SK-MEL-5 (cell line): Measurements from ENCODE around the gene CENPF. TPM values are rescaled to one million over a fixed set of nuclear protein-coding genes. Genes with fewer than 3 reads are reported as not detected.
"Not testable (repeated sequence)": the region's sequence is repeated elsewhere in the genome, so short reads cannot be mapped to it uniquely, and the experiment has no call there.

ENCODE experiments used
- DNase-seq: peaks from one replicate; pipeline ENCODE4 v3.0.0-alpha.2; 2016; ENCODE audit warnings: low read depth, low spot score
- in situ Hi-C: cut with HindIII; loops from 2 replicates; pipeline ENCODE4 v1.10.0; 2016; ENCODE audit warnings: low sequenced_read_pairs, high pct_unique_total_duplicates, low pct_unique_long_range_greater_than_20kb
- total RNA-seq: library from RNA; depleted of rRNA; stranded (reverse); fragments of >200 nt; shearing (Covaris generic); gene quantifications from 2 replicates; pipeline ENCODE4 v1.2.3, GENCODE V29; 2014

CENPF gene
- total RNA-seq, 1 experiment from 2014 or later, result 58.1 TPM

GRCh38 chr1:214576120-214576519 is 26.9 kb upstream of the CENPF start:
- DNase-seq, result not testable (repeated sequence)
- in situ Hi-C loops, result loop anchor here (25.0 kb wide), 1 partner anchor 239 kb away; no protein-coding TSS in a partner anchor

DNA sequence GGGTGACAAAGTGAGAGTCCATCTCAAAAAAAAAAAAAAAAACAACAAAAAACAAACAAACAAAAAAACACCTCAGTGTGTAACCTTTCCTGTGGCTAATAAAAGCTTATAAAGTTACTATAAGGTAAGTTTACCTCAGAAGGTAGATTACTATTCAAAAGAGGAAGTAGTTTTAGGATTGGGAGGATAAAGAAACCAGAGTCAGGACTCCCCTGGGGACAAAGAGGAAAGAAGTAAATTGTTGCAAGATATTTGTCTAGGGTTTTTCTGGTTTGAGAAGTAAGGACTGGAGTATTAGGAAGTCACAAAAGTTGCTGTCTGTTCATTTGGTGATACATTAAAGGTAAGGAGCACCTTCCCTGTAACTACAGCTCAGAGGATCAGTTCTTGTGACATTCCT is 23.8 kb upstream of the CENPF start:
- in situ Hi-C loops, result loop anchor here (25.0 kb wide), 1 partner anchor 242 kb away; no protein-coding TSS in a partner anchor
- no peak for DNase-seq

GRCh38 chr1:214581785-214582184 is 21.2 kb upstream of the CENPF start:
- no peak for DNase-seq
- in situ Hi-C loops, result loop anchor here (25.0 kb wide), 1 partner anchor 244 kb away; no protein-coding TSS in a partner anchor

DNA sequence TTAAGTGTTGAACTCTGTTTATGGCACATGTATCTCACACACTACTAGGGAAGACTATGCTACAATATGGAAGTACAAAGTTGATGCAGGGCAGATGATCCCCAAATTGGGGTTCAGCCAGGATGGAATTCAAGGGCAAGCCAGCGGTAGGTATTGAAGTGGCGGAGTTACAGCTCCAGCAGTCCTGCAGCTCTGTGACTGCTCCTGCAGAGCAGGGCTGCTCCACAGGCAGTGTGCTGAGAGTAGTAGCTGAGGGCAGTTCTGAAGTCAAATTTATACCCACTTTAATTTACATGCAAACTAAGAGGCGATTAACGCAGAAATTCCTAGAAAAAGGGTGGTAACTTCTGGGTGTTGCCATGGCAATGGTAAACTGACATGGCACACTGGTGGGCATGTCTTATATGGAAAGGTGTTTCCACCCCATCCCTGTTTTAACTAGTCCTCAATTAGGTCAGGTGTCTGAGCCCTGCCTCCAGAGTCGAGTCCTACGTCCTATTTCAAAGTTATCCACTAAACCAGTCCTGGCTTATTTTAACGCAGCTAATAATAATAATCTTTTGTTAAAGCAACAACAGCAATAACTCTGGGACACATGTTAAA is 20.6 kb upstream of the CENPF start:
- DNase-seq, result no peak
- in situ Hi-C loops, result loop anchor here (25.0 kb wide), 1 partner anchor 245 kb away; no protein-coding TSS in a partner anchor

DNA sequence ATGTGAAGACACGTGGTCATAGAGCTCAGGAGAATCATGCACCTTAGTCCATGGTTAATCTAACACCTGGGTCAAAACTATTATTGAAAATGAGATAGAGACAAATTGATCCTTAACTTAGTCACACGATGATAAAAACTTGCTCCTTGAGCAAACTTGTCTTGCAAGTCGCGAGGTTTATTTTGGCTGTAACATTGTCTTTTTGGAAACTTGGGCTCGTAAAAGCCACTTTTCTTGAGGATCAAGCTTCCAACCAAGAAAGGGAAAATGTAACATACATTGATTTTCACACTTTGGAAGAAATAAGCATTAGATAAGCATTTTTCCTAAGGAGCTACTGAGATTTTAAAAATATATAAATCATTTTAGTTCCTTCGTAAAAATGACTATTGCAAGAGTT is 19.9 kb upstream of the CENPF start:
- in situ Hi-C loops, result loop anchor here (25.0 kb wide), 1 partner anchor 246 kb away; no protein-coding TSS in a partner anchor
- DNase-seq, result no peak

DNA sequence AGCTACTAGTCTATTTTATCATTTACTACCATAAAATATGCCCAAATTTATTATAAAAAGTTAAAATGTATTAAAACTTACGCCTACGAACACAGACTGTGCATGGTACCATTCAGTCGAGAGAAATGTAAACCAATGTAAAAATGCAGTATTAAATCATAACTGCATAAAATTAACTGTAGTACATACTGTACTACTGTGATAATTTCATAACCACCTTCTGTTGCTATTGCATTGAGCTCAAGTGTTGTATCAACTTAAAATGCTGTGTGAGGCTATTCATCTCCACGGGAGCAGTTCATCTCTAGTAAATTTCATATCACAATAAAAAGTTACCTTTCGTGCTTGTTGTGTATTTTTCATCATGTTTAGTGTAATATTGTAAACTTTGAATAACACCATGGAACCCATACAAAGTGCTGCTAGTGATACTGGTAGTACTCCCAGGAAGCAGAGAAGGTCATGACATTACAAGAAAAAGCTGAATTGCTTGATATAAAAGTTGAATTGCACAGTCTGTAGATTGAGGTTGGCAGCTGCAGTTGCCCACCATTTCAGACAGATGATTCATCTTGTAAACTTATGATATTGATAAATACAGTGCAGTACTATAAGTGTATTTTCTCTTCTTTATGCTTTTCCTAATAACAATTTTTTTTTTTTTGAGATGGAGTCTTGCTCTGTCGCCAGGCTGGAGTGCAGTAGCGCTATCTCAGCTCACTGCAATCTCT is 19.0 kb upstream of the CENPF start:
- in situ Hi-C loops, result loop anchor here (25.0 kb wide), 1 partner anchor 247 kb away; no protein-coding TSS in a partner anchor
- DNase-seq, result no peak

DNA sequence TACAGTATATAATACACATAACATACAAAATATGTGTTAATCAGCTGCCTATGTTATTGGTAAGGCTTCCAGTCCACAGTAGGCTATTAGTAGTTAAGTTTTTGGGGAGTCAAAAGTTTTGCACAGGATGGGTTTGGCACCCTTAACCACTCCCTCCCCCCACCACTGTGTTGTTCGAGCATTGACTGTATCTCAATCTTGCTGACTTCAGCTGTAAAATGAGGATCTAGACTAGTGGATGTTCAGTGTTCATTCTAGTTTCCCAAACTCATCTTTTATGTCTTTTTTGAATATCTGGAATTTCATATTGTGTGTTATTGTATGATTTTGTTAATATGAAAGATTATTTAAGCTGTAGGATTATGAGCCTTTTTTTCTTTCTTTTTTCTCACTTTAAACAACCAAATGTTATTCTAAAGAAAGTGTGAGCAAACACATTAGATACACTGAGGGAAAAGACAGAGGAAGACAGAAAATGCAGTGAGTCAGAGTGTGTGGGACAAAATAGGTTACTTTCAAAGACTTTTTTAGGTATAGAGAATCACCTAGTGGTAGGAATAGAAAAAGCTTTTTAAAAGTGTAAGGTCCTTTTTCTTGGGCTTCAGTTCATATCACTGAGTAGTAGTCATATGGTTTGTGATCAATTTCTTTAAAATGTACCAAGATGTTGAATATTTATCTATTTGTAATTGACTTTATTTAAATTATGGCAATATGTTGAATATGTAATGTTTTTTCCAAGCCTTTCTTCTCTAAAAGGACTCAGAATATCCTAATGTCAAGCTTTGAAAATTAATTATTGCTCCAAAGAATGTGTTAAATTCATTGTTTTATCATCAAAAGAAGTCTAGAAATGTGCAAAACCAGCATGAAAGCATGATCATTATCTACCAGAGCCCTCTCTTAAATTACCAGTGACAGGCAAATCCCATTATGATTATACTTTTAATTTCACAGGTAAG is 17.9 kb upstream of the CENPF start:
- in situ Hi-C loops, result loop anchor here (25.0 kb wide), 1 partner anchor 248 kb away; no protein-coding TSS in a partner anchor
- peak; percentile 70 for DNase-seq

- in situ Hi-C loops, result loop anchor here (25.0 kb wide), 1 partner anchor 249 kb away; no protein-coding TSS in a partner anchor
- no peak for DNase-seq
These were observed 16.4 kb upstream of the CENPF start for GRCh38 chr1:214586621-214587020.

GRCh38 chr1:214587165-214587564 is 15.8 kb upstream of the CENPF start:
- in situ Hi-C loops, result loop anchor here (25.0 kb wide), 1 partner anchor 250 kb away; no protein-coding TSS in a partner anchor
- no peak for DNase-seq

DNA sequence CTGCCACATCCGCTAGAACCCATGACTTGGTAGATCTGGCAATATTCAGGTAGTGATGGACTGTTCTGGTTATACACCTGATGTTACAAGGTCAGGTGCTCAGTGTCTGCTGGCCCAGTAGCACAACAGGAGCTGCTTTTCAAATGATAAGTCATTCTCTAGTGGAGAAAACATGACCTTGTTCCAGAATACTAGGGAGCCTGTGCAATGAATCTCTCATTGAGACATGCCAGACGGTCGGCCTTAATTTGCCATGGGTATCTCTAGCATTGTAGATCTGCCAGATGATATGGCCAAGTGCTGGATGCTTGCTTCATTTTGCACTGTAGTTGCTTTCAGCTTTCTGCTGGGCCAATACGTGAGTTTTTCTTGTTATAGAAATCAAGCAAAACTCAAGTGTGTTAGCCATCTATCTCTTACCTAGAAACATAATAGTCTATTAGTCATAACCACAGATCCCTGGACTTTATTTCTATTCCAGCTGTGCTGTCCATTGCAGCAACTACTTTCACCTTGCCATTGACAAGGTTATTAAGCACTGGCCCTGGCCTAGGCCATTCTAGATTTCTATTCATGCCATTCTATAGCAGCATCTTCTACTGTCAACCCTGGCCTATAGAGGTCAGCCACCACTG is 13.9 kb upstream of the CENPF start:
- in situ Hi-C loops, result loop anchor here (25.0 kb wide), 1 partner anchor 252 kb away; no protein-coding TSS in a partner anchor
- no peak for DNase-seq

DNA sequence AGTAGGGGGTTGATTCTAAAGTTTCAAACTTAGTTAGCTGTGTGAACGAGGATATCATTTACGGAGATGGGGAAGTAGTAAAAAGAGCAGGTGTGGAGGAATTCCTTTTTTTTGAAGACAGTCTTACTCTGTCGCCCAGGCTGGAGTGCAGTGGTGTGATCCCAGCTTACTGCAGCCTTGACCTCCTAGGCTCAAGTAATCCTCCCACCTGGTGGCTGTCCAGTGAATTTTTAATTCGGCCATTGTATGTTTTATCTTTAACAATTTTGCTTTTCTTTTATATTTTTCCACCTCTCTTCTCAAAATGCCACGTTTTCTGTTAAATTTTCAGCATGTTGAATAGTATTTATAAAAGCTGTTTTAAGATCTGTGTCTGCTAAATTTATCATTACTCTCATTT is 12.3 kb upstream of the CENPF start:
- in situ Hi-C loops, result loop anchor here (25.0 kb wide), 1 partner anchor 253 kb away; no protein-coding TSS in a partner anchor

GRCh38 chr1:214591918-214592317 is 11.1 kb upstream of the CENPF start:
- in situ Hi-C loops, result loop anchor here (25.0 kb wide), 1 partner anchor 255 kb away; no protein-coding TSS in a partner anchor

More for the DNA sequence above, 12.3 kb upstream of the CENPF start:
- no peak for DNase-seq

DNA sequence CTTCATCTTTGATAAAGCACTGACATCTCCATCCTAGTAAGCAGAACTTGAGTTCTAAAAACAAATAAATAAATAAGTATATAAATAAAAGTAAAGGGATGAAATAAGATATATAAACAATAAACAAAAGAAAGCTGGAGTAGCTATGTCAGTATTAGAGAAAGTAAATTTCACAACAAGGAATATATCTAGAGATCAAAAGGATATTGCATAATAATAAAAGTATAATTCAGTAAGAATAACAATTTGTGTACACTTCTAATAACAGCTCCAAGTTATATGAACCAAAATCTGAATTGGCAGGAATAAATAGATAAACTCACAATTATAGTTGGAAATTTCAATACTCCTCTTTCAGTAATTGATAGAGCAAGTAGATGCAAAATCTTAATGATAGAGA is 9.8 kb upstream of the CENPF start:
- DNase-seq, result no peak
- in situ Hi-C loops, result loop anchor here (25.0 kb wide), 1 partner anchor 256 kb away; no protein-coding TSS in a partner anchor

More at GRCh38 chr1:214591918-214592317, 11.1 kb upstream of the CENPF start:
- DNase-seq, result not testable (repeated sequence)

- DNase-seq, result peak; percentile 31
- in situ Hi-C loops, result no loop called here
These were observed 841 bp downstream of the CENPF start for GRCh38 chr1:214603819-214604252.

DNA sequence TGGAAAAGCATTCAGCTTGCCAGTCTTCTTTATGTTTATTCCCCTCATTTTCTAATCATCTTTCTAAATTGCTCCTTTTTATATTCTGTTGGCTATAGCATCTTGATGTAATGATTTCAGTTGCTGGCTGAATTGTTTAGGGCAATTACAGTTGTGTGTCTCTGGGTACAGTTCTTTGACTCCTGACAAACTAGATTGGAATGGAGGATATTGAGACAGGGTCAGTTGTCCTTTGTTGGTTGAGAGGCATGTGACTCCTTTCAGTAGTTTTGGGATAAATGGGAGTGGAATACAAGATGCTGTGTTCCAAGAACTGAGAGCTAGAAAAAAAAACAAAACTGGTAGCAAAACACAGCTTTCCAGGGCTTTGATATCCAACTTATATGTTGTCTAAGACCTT is 1.5 kb downstream of the CENPF start:
- in situ Hi-C loops, result no loop called here
- peak; percentile 67 for DNase-seq

GRCh38 chr1:214605484-214605883 is 2.5 kb downstream of the CENPF start:
- in situ Hi-C loops, DNase-seq: not testable (repeated sequence)
